ENCODE data around the gene ST3GAL3. TPM values are rescaled to one million over a fixed set of nuclear protein-coding genes. Genes with fewer than 3 reads are reported as not detected.

Gene ST3GAL3
- polyA plus RNA-seq, 2 donors: 3.6 to 4.5 TPM

- Histone ChIP-seq H3K4me1 (ENCODE audit: control insufficient read depth in 2 of 2, insufficient read depth in 2 of 2, low read length in 1 of 2) (peaks cover 4 to 13% of the 10 kb centered on the region in 2 donors), H3K27ac (ENCODE audit: low read depth in 2 of 2, low read length in 1 of 2) (no peak overlapping the region), H3K9me3 (ENCODE audit: control insufficient read depth in 2 of 2, insufficient read depth in 1 of 2, low read depth in 1 of 2, low read length in 1 of 2) (no peaks in the 10 kb centered on the region), H3K4me3 (ENCODE audit: low read depth in 1 of 2, low read length in 2 of 2) (no peak overlapping the region), H3K27me3 (ENCODE audit: control insufficient read depth in 1 of 2, insufficient read depth in 2 of 2, low read length in 2 of 2) (no peaks in the 10 kb centered on the region), H3K36me3 (ENCODE audit: control insufficient read depth in 2 of 2, insufficient read depth in 2 of 2, low read length in 1 of 2) (no peaks in the 10 kb centered on the region)
- 68 to 72% methylated on average over 4 of the region's 4 CpGs for WGBS, 2 donors
Observed at GRCh38 chr1:43883321-43883720, 176.0 kb downstream of the ST3GAL3 start.

- WGBS, 2 donors: 51 to 52% methylated on average over 12 of the region's 12 CpGs
Observed at GRCh38 chr1:43885279-43885801, 178.0 kb downstream of the ST3GAL3 start.

GRCh38 chr1:43887748-43888147, 180.4 kb downstream of the ST3GAL3 start:
- Histone ChIP-seq H3K27ac (ENCODE audit: low read depth in 2 of 2, low read length in 1 of 2) (no peak overlapping the region), H3K36me3 (ENCODE audit: control insufficient read depth in 2 of 2, insufficient read depth in 2 of 2, low read length in 1 of 2) (no peaks in the 10 kb centered on the region), H3K9me3 (ENCODE audit: control insufficient read depth in 2 of 2, insufficient read depth in 1 of 2, low read depth in 1 of 2, low read length in 1 of 2) (no peaks in the 10 kb centered on the region), H3K27me3 (ENCODE audit: control insufficient read depth in 1 of 2, insufficient read depth in 2 of 2, low read length in 2 of 2) (no peaks in the 10 kb centered on the region), H3K4me3 (ENCODE audit: low read depth in 1 of 2, low read length in 2 of 2) (no peak overlapping the region), H3K4me1 (ENCODE audit: control insufficient read depth in 2 of 2, insufficient read depth in 2 of 2, low read length in 1 of 2) (peaks cover 0 to 13% of the 10 kb centered on the region in 2 donors)

More at GRCh38 chr1:43885279-43885801, 178.0 kb downstream of the ST3GAL3 start:
- H3K27ac ChIP-seq (ENCODE audit: low read depth in 2 of 2, low read length in 1 of 2): peak overlapping the region in 1 of 2 donors; percentile 36
- H3K4me1 ChIP-seq (ENCODE audit: control insufficient read depth in 2 of 2, insufficient read depth in 2 of 2, low read length in 1 of 2): peaks cover 0 to 13% of the 10 kb centered on the region in 2 donors
- H3K4me3 ChIP-seq (ENCODE audit: low read depth in 1 of 2, low read length in 2 of 2): no peak overlapping the region
- no peaks in the 10 kb centered on the region for H3K27me3 ChIP-seq (ENCODE audit: control insufficient read depth in 1 of 2, insufficient read depth in 2 of 2, low read length in 2 of 2)
- H3K36me3 ChIP-seq (ENCODE audit: control insufficient read depth in 2 of 2, insufficient read depth in 2 of 2, low read length in 1 of 2): no peaks in the 10 kb centered on the region
- H3K9me3 ChIP-seq (ENCODE audit: control insufficient read depth in 2 of 2, insufficient read depth in 1 of 2, low read depth in 1 of 2, low read length in 1 of 2): no peaks in the 10 kb centered on the region

GRCh38 chr1:43890815-43891214, 183.5 kb downstream of the ST3GAL3 start:
- 86 to 89% methylated on average over 5 of the region's 5 CpGs for WGBS, 2 donors
- H3K9me3 ChIP-seq (ENCODE audit: control insufficient read depth in 2 of 2, insufficient read depth in 1 of 2, low read depth in 1 of 2, low read length in 1 of 2): no peaks in the 10 kb centered on the region
- H3K27me3 ChIP-seq (ENCODE audit: control insufficient read depth in 1 of 2, insufficient read depth in 2 of 2, low read length in 2 of 2): no peaks in the 10 kb centered on the region
- no peak overlapping the region for H3K27ac ChIP-seq (ENCODE audit: low read depth in 2 of 2, low read length in 1 of 2)
- no peak overlapping the region for H3K4me3 ChIP-seq (ENCODE audit: low read depth in 1 of 2, low read length in 2 of 2)
- no peaks in the 10 kb centered on the region for H3K4me1 ChIP-seq (ENCODE audit: control insufficient read depth in 2 of 2, insufficient read depth in 2 of 2, low read length in 1 of 2)
- no peaks in the 10 kb centered on the region for H3K36me3 ChIP-seq (ENCODE audit: control insufficient read depth in 2 of 2, insufficient read depth in 2 of 2, low read length in 1 of 2)

GRCh38 chr1:43893006-43893405, 185.7 kb downstream of the ST3GAL3 start:
- no peaks in the 10 kb centered on the region for H3K36me3 ChIP-seq (ENCODE audit: control insufficient read depth in 2 of 2, insufficient read depth in 2 of 2, low read length in 1 of 2)
- no peaks in the 10 kb centered on the region for H3K4me1 ChIP-seq (ENCODE audit: control insufficient read depth in 2 of 2, insufficient read depth in 2 of 2, low read length in 1 of 2)
- H3K27ac ChIP-seq (ENCODE audit: low read depth in 2 of 2, low read length in 1 of 2): no peak overlapping the region
- no peak overlapping the region for H3K4me3 ChIP-seq (ENCODE audit: low read depth in 1 of 2, low read length in 2 of 2)
- no peaks in the 10 kb centered on the region for H3K9me3 ChIP-seq (ENCODE audit: control insufficient read depth in 2 of 2, insufficient read depth in 1 of 2, low read depth in 1 of 2, low read length in 1 of 2)
- H3K27me3 ChIP-seq (ENCODE audit: control insufficient read depth in 1 of 2, insufficient read depth in 2 of 2, low read length in 2 of 2): no peaks in the 10 kb centered on the region
- WGBS, 2 donors: 38 to 76% methylated on average over 1 of the region's 1 CpG

- Histone ChIP-seq H3K27ac (ENCODE audit: low read depth in 2 of 2, low read length in 1 of 2) (no peak overlapping the region), H3K36me3 (ENCODE audit: control insufficient read depth in 2 of 2, insufficient read depth in 2 of 2, low read length in 1 of 2) (peaks cover 0 to 11% of the 10 kb centered on the region in 2 donors), H3K9me3 (ENCODE audit: control insufficient read depth in 2 of 2, insufficient read depth in 1 of 2, low read depth in 1 of 2, low read length in 1 of 2) (no peaks in the 10 kb centered on the region), H3K4me3 (ENCODE audit: low read depth in 1 of 2, low read length in 2 of 2) (no peak overlapping the region), H3K27me3 (ENCODE audit: control insufficient read depth in 1 of 2, insufficient read depth in 2 of 2, low read length in 2 of 2) (no peaks in the 10 kb centered on the region), H3K4me1 (ENCODE audit: control insufficient read depth in 2 of 2, insufficient read depth in 2 of 2, low read length in 1 of 2) (peaks cover 3 to 12% of the 10 kb centered on the region in 2 donors)
- 96 to 97% methylated on average over 12 of the region's 12 CpGs for WGBS, 2 donors
Observed at GRCh38 chr1:43898981-43899380, 191.6 kb downstream of the ST3GAL3 start.

- H3K27ac ChIP-seq (ENCODE audit: low read depth in 2 of 2, low read length in 1 of 2): no peak overlapping the region
- H3K36me3 ChIP-seq (ENCODE audit: control insufficient read depth in 2 of 2, insufficient read depth in 2 of 2, low read length in 1 of 2): peaks cover 0 to 11% of the 10 kb centered on the region in 2 donors
- H3K4me3 ChIP-seq (ENCODE audit: low read depth in 1 of 2, low read length in 2 of 2): no peak overlapping the region
- WGBS, 2 donors: 91 to 96% methylated on average over 3 of the region's 3 CpGs
- H3K27me3 ChIP-seq (ENCODE audit: control insufficient read depth in 1 of 2, insufficient read depth in 2 of 2, low read length in 2 of 2): no peaks in the 10 kb centered on the region
- H3K4me1 ChIP-seq (ENCODE audit: control insufficient read depth in 2 of 2, insufficient read depth in 2 of 2, low read length in 1 of 2): peaks cover 3 to 12% of the 10 kb centered on the region in 2 donors
- H3K9me3 ChIP-seq (ENCODE audit: control insufficient read depth in 2 of 2, insufficient read depth in 1 of 2, low read depth in 1 of 2, low read length in 1 of 2): no peaks in the 10 kb centered on the region
Observed at GRCh38 chr1:43900386-43900785, 193.1 kb downstream of the ST3GAL3 start.

GRCh38 chr1:43901196-43901961, 194.0 kb downstream of the ST3GAL3 start:
- H3K9me3 ChIP-seq (ENCODE audit: control insufficient read depth in 2 of 2, insufficient read depth in 1 of 2, low read depth in 1 of 2, low read length in 1 of 2): no peaks in the 10 kb centered on the region
- peaks cover 0 to 11% of the 10 kb centered on the region in 2 donors for H3K36me3 ChIP-seq (ENCODE audit: control insufficient read depth in 2 of 2, insufficient read depth in 2 of 2, low read length in 1 of 2)
- H3K4me3 ChIP-seq (ENCODE audit: low read depth in 1 of 2, low read length in 2 of 2): no peak overlapping the region
- WGBS, 2 donors: 66 to 76% methylated on average over 7 of the region's 7 CpGs
- H3K27ac ChIP-seq (ENCODE audit: low read depth in 2 of 2, low read length in 1 of 2): no peak overlapping the region
- peaks cover 3 to 12% of the 10 kb centered on the region in 2 donors for H3K4me1 ChIP-seq (ENCODE audit: control insufficient read depth in 2 of 2, insufficient read depth in 2 of 2, low read length in 1 of 2)
- H3K27me3 ChIP-seq (ENCODE audit: control insufficient read depth in 1 of 2, insufficient read depth in 2 of 2, low read length in 2 of 2): no peaks in the 10 kb centered on the region

- H3K9me3 ChIP-seq (ENCODE audit: control insufficient read depth in 2 of 2, insufficient read depth in 1 of 2, low read depth in 1 of 2, low read length in 1 of 2): peaks cover 0 to 2% of the 10 kb centered on the region in 2 donors
- H3K4me1 ChIP-seq (ENCODE audit: control insufficient read depth in 2 of 2, insufficient read depth in 2 of 2, low read length in 1 of 2): peaks cover 3 to 12% of the 10 kb centered on the region in 2 donors
- H3K4me3 ChIP-seq (ENCODE audit: low read depth in 1 of 2, low read length in 2 of 2): no peak overlapping the region
- no peaks in the 10 kb centered on the region for H3K27me3 ChIP-seq (ENCODE audit: control insufficient read depth in 1 of 2, insufficient read depth in 2 of 2, low read length in 2 of 2)
- no peak overlapping the region for H3K27ac ChIP-seq (ENCODE audit: low read depth in 2 of 2, low read length in 1 of 2)
- peaks cover 0 to 11% of the 10 kb centered on the region in 2 donors for H3K36me3 ChIP-seq (ENCODE audit: control insufficient read depth in 2 of 2, insufficient read depth in 2 of 2, low read length in 1 of 2)
- WGBS, 2 donors: 71 to 73% methylated on average over 4 of the region's 4 CpGs
Observed at GRCh38 chr1:43902058-43902831, 194.9 kb downstream of the ST3GAL3 start.
